ENCODE measurements around the gene NFKBIE. TPM values are rescaled to one million over a fixed set of nuclear protein-coding genes. Genes with fewer than 3 reads are reported as not detected.

NFKBIE gene
- polyA plus RNA-seq, 1 donor from 2014 or later: 16.8 TPM

DNA sequence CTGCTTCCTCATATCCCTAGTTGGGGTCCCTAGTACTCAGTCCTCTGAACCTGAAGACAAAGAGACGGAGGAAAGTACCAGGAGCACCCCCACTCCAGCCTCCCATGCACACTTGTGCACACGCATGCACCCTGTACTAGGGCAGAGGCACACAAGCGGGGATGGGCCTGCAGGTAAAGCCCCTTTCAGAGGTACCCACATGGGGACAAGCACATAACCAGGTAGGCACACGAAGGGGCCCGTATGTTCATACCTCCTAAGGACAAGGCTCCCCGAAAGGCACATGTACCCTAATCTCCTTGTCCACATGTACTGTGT, 6.0 kb upstream of the NFKBIE start:
- peaks cover 6% of the 10 kb centered on the region for H3K36me3 ChIP-seq (ENCODE audit: insufficient read depth, low read length)
- H3K4me2 ChIP-seq (ENCODE audit: low read length): peak overlapping the region; percentile 97
- TF ChIP-seq MXI1 (conservative IDR thresholded peaks at IDR 0.05; ENCODE audit: poor library complexity, severe bottlenecking): no peak
- no peak for TF ChIP-seq EP300 (conservative IDR thresholded peaks at IDR 0.05; ENCODE audit: poor library complexity, severe bottlenecking)
- no peak for TF ChIP-seq REST (IDR thresholded peaks at IDR 0.05; ENCODE audit: borderline replicate concordance)
- no peak for TF ChIP-seq TAF1 (IDR thresholded peaks at IDR 0.05; ENCODE audit: low read depth)
- no peaks in the 10 kb centered on the region for H3K9me3 ChIP-seq (ENCODE audit: low read length)
- no peaks in the 10 kb centered on the region for H3K27me3 ChIP-seq (ENCODE audit: insufficient read depth, low read depth, low read length)
- peak overlapping the region; percentile 64 for H3K27ac ChIP-seq (ENCODE audit: low read length)
- H3K9ac ChIP-seq (ENCODE audit: low read length): peak overlapping the region; percentile 85
- H3K9me2 ChIP-seq (ENCODE audit: insufficient read depth, low read length): no peaks in the 10 kb centered on the region
- H3F3A ChIP-seq (ENCODE audit: insufficient read depth, low read length, poor library complexity, severe bottlenecking): no peaks in the 10 kb centered on the region
- no peaks in the 10 kb centered on the region for H4K20me1 ChIP-seq (ENCODE audit: insufficient read depth)
- H3K4me3 ChIP-seq (ENCODE audit: low read length): peak overlapping the region; percentile 74
- peaks cover 17% of the 10 kb centered on the region for H3K79me2 ChIP-seq (replicated peaks; ENCODE audit: insufficient read depth, low read length)
- no peak overlapping the region for H2AFZ ChIP-seq (ENCODE audit: low read depth, low read length)

GRCh38 chr6:44270526-44271405, 5.4 kb upstream of the NFKBIE start:
- H4K20me1 ChIP-seq (ENCODE audit: insufficient read depth): no peaks in the 10 kb centered on the region
- H3K27me3 ChIP-seq (ENCODE audit: insufficient read depth, low read depth, low read length): no peaks in the 10 kb centered on the region
- no peak overlapping the region for H2AFZ ChIP-seq (ENCODE audit: low read depth, low read length)
- no peaks in the 10 kb centered on the region for H3F3A ChIP-seq (ENCODE audit: insufficient read depth, low read length, poor library complexity, severe bottlenecking)
- H3K4me3 ChIP-seq (ENCODE audit: low read length): peak overlapping the region; percentile 74
- H3K9me3 ChIP-seq (ENCODE audit: low read length): no peaks in the 10 kb centered on the region
- TF ChIP-seq TAF1 (IDR thresholded peaks at IDR 0.05; ENCODE audit: low read depth) (peak; percentile 57), MXI1 (conservative IDR thresholded peaks at IDR 0.05; ENCODE audit: poor library complexity, severe bottlenecking) (no peak), EP300 (conservative IDR thresholded peaks at IDR 0.05; ENCODE audit: poor library complexity, severe bottlenecking) (no peak), POLR2AphosphoS5 (IDR thresholded peaks at IDR 0.05) (peak; percentile 49), REST (IDR thresholded peaks at IDR 0.05; ENCODE audit: borderline replicate concordance) (no peak)
- H3K79me2 ChIP-seq (replicated peaks; ENCODE audit: insufficient read depth, low read length): peaks cover 17% of the 10 kb centered on the region
- peak overlapping the region; percentile 85 for H3K9ac ChIP-seq (ENCODE audit: low read length)
- H3K9me2 ChIP-seq (ENCODE audit: insufficient read depth, low read length): no peaks in the 10 kb centered on the region
- H3K27ac ChIP-seq (ENCODE audit: low read length): peak overlapping the region; percentile 64
- H3K36me3 ChIP-seq (ENCODE audit: insufficient read depth, low read length): peaks cover 6% of the 10 kb centered on the region
- H3K4me2 ChIP-seq (ENCODE audit: low read length): no peak overlapping the region
